RWPE2 (cell line): ENCODE results near the gene TMCC1.
A peak's percentile ranks its signal among the peaks of the same experiment; 100 is the strongest.

Experiments
- ATAC-seq: fragments of 200-7000 bp; cut with Tn5 transposase; 3 replicates; pipeline ENCODE4 v1.9.1; 2021; ENCODE audit warnings: low read depth
- DNase-seq: peaks from one replicate; pipeline ENCODE4 v3.0.0-alpha.2; 2020; ENCODE audit warnings: low spot score
- H3K27ac ChIP-seq: fragments of 450-650 bp; 2 replicates; pipeline ENCODE4 v1.5.1; 2017; ENCODE audit warnings: mild to moderate bottlenecking; ENCODE audit not compliant: poor library complexity, severe bottlenecking
- H3K27me3 ChIP-seq: fragments of 250-450 bp; sonication (Bioruptor Pico); 2 replicates; pipeline ENCODE4 v1.5.1; 2021; ENCODE audit warnings: mild to moderate bottlenecking, moderate library complexity; ENCODE audit not compliant: insufficient read depth, poor library complexity, severe bottlenecking
- H3K36me3 ChIP-seq: fragments of 250-450 bp; sonication (Bioruptor Pico); 2 replicates; pipeline ENCODE4 v1.5.1; 2020; ENCODE audit warnings: low read depth, mild to moderate bottlenecking, moderate library complexity
- H3K4me1 ChIP-seq: fragments of 250-450 bp; sonication (Bioruptor Pico); 2 replicates; pipeline ENCODE4 v1.5.1; 2021; ENCODE audit warnings: mild to moderate bottlenecking, moderate library complexity; ENCODE audit not compliant: insufficient read depth, poor library complexity, severe bottlenecking
- H3K4me3 ChIP-seq: fragments of 250-450 bp; sonication (Bioruptor Pico); 2 replicates; pipeline ENCODE4 v1.5.1; 2021; ENCODE audit warnings: mild to moderate bottlenecking, moderate library complexity; ENCODE audit not compliant: severe bottlenecking
- H3K9me3 ChIP-seq: fragments of 250-450 bp; sonication (Bioruptor Pico); 2 replicates; pipeline ENCODE4 v1.5.1; 2021; ENCODE audit warnings: mild to moderate bottlenecking, moderate library complexity; ENCODE audit not compliant: severe bottlenecking
- CTCF ChIP-seq: fragments of 450-650 bp; IDR thresholded peaks from one replicate; pipeline ENCODE4 v1.5.1; 2017; ENCODE audit warnings: mild to moderate bottlenecking, moderate library complexity; ENCODE audit not compliant: poor library complexity, severe bottlenecking

TMCC1 gene

GRCh38 chr3:129897026-129897425 lies 3.5 kb upstream of the TMCC1 start:
- TF ChIP-seq CTCF = no peak
- ATAC-seq (no peak), DNase-seq (no peak)
- H3K4me3 ChIP-seq = no peak overlapping the region
- H3K27me3 ChIP-seq = no peaks in the 10 kb centered on the region
- H3K36me3 ChIP-seq = no peaks in the 10 kb centered on the region
- H3K27ac ChIP-seq = no peak overlapping the region
- H3K4me1 ChIP-seq = peaks cover 2% of the 10 kb centered on the region
- H3K9me3 ChIP-seq = peaks cover 2% of the 10 kb centered on the region

GRCh38 chr3:129892857-129893580 lies 492 bp downstream of the TMCC1 start:
- peaks cover 31% of the 10 kb centered on the region for H3K4me1 ChIP-seq
- H3K27ac ChIP-seq = peak overlapping the region; percentile 76
- DNase-seq = no peak
- peak overlapping the region; percentile 79 for H3K4me3 ChIP-seq
- no peak for TF ChIP-seq CTCF
- no peaks in the 10 kb centered on the region for H3K9me3 ChIP-seq
- H3K27me3 ChIP-seq = no peaks in the 10 kb centered on the region
- no peaks in the 10 kb centered on the region; the same call in 1 of the 2 replicates for H3K36me3 ChIP-seq
- peak; percentile 40 for ATAC-seq

- H3K9me3 ChIP-seq = no peaks in the 10 kb centered on the region
- DNase-seq (no peak), ATAC-seq (no peak)
- H3K4me1 ChIP-seq = peaks cover 31% of the 10 kb centered on the region
- no peaks in the 10 kb centered on the region for H3K27me3 ChIP-seq
- H3K36me3 ChIP-seq = no peaks in the 10 kb centered on the region; the same call in none of the 2 replicates
- no peak for TF ChIP-seq CTCF
- peak overlapping the region; percentile 76 for H3K27ac ChIP-seq
- peak overlapping the region; percentile 79 for H3K4me3 ChIP-seq
These were observed 1.0 kb downstream of the TMCC1 start for GRCh38 chr3:129892486-129892856.

GRCh38 chr3:129890891-129891290 lies 2.6 kb downstream of the TMCC1 start:
- Histone ChIP-seq H3K27me3 (no peaks in the 10 kb centered on the region), H3K9me3 (no peaks in the 10 kb centered on the region), H3K4me1 (peaks cover 31% of the 10 kb centered on the region), H3K36me3 (no peaks in the 10 kb centered on the region; the same call in none of the 2 replicates), H3K4me3 (no peak overlapping the region), H3K27ac (no peak overlapping the region)
- DNase-seq = no peak
- TF ChIP-seq CTCF = no peak
- ATAC-seq = no peak

- peaks cover 31% of the 10 kb centered on the region for H3K4me1 ChIP-seq
- ATAC-seq (no peak), DNase-seq (no peak)
- TF ChIP-seq CTCF = no peak
- H3K4me3 ChIP-seq = no peak overlapping the region
- H3K27me3 ChIP-seq = no peaks in the 10 kb centered on the region
- no peak overlapping the region for H3K27ac ChIP-seq
- H3K9me3 ChIP-seq = no peaks in the 10 kb centered on the region
- H3K36me3 ChIP-seq = no peaks in the 10 kb centered on the region; the same call in none of the 2 replicates
These were observed 3.4 kb downstream of the TMCC1 start for GRCh38 chr3:129890125-129890524.
